Measurements from ENCODE around the gene DEXI.
"Not testable (repeated sequence)": the region's sequence is repeated elsewhere in the genome, so short reads cannot be mapped to it uniquely, and the experiment has no call there.

Gene DEXI

DNA sequence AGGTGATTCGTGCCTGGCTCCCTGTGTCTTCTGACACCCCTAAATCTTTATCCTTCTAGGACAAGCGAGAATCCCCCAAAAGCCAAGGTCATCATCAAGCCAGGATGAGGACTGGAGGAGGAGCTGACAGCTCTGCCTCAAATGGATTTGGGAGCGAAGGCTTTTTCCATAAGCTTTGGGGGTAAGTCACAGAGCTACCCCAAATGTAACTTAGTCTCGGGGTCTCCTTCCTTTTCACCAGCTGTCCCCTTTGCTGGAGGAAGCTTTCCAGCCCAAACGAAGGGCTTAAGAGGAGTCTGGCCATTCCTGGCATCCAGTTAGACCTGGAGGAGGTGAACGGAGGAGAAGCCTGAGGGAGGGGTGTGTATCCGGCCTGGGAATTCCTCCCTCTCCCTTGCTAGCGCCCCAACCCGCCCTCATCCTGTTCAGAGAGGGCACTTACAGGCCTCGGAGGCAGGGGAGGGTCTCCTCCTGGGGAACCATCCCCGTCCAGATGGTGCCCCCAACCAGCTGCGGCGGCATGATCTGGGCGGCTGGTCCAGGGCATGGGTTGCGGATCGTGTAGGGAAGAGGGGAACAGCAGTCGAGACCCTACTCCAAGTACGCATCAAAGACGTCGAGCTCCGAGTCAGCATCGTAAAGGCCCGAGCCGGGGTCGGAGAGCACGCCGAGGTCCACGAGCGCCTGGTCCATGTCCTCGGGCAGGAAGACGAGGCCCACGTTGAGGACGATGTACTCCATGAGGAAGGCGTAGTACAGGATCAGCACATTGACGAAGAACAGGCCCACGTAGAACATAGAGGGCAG, 938 bp downstream of the DEXI start:
- no peak for DNase-seq

DNA sequence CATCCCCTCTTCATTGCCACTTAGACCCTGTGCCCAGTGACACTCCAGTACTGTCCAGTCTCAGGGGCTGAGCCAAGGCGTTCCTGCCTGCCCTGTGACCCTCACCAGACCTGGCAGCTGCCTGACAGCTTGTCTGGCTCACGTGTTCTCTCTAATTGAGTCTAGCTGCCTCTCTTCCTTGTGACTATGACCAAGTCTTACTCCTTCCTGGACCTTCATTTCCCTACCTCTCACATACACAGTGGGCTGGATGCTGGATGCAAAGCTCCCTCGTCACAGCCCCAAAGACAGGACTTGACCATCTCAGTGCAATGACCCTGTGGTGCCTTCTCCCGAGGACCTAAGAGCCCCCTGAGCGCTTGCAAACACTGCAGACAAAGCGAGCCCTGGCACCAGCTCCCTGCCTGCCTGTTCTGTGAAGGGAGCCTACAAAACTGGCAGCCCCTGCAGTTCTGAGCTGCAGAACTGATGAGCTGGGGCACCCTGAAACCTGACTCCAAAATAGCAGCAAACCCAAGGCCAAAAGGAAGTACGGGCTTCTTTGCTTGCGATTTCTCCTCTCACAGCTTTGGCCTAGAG, 1.7 kb downstream of the DEXI start:
- no peak for DNase-seq

GRCh38 chr16:10939649-10940234, 2.5 kb downstream of the DEXI start:
- no peak for DNase-seq

DNA sequence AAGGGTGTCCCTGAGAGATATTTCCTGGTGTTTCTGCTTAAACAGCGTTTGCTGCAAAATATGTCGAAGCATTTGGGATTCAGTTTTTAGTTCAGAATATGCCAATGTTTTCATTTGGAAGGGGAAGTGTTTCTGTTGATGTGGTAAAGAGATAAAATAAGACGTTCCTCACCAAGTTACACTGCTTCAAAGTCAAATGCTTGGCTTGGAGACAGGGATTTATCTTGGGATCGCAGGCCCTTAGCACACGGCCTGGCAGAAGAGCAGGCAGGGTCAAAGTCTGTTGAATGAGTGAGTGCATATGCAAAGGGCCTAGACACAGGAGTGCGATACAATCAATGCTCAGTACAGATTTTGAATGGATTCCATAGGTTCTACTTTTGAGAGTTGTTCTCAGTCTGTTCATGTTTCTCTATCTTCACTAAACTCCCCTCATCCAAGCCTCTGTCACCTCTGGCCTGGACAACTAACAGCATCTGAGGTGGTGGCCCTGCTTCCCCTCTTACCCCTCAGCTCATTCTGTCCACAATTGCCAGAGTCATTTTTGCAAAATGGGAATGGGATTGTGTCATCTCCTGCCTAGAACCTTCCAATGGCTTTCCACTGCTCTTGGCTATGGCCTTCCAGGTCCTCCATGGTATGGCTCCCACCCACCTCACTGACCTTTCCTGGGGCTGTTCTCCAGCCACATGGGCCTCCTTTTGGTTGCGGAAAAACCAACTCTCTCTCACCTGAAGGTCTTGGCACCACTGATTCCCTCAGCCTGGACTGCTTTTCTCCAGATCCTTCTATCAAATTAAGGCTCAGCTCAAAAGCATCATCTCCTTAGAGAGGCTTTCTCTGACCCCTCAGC, 3.2 kb downstream of the DEXI start:
- no peak for DNase-seq

- no peak for DNase-seq
These were observed 3.9 kb downstream of the DEXI start for GRCh38 chr16:10938321-10938720.

GRCh38 chr16:10937068-10937859, 5.0 kb downstream of the DEXI start:
- no peak for DNase-seq

DNA sequence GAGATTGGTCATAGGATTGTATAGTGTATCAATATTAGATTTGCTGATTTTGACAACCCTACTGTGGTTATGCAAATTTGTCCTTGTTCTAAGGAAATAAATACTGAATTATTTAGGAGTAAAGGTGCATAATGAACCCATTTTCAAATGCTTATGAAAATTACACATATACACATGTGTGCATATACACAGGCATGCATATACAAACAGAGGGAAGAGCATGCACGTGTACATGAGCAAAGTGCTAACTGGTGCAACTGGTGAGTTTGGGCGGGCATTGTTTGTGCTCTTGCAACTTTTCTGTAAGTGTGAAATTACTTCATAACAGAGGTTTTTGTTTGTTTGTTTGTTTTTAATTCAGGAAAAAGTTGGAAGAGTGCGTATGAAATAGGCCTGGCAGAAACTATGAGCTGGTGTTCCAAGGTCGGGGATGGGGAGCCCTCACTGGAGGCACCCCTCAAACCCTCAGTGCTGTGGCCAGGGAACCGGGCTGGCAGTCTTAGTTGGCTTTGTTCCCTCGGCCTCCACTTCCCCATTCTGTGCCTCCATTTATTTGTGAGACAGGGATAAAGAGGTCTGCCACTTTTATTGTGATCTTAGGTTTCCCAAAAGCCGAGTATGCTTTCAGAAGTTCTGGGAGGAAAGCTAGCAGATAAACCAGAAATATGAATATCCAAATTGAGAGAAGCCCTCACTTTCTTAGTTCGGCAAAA, 5.8 kb downstream of the DEXI start:
- DNase-seq = no peak

- no peak for DNase-seq
These were observed 6.9 kb downstream of the DEXI start for GRCh38 chr16:10935226-10935915.

GRCh38 chr16:10934325-10935107, 7.8 kb downstream of the DEXI start:
- DNase-seq = no peak

DNA sequence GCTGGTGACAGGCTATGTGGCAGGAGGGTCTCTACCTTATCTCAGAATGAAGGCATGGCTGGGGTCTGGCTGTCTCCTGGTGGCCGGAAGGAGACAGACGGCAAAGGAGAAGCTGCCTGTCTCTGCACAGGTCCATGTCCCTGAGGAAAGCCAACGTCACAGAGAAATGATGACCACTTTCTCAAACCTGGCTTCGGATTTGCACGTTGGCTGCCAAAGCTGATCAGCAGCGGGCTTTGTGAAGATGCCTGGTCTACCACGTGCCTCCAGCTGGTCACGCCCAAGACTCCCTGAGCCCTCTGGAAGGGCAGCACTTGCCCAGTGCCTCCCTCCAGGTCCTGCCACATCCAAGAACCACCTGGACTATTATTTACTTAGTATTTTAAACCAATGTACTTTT, 8.4 kb downstream of the DEXI start:
- DNase-seq = no peak

DNA sequence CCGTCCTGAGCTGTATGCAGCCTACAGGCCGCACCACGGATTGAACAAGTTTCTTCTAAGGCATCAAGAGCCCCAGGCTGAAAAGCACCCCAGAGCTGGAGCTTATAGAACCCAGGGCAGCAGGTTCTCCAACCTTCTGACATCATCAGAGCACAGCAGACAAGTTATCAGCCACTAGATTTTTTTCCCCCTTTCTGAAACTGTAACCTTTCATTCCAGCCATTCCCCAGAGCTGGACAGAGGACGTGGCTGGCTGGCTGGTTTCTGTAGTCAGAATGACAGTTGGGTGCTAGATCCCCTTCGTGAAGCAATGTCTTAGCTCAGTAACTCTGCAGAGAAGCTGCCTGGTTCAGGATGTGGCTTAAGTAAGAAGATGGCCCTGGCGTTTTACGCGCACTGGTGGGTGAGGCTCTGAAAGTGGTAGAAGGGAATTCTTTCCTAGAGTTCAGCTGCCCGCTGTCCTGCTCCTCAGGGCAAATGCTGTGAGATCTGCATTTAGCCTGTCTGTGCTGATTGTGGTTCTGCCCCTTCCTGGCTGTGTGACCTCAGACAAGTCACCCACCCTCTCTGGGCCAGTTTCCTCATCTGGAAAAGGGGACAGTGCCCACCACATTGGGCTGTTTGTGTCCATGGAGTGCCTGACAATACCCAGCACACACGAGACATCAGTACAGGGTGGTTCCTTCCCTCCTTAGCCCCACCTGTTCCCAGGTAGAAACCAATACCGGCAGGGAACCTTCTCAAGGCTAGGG, 9.1 kb downstream of the DEXI start:
- no peak for DNase-seq

DNA sequence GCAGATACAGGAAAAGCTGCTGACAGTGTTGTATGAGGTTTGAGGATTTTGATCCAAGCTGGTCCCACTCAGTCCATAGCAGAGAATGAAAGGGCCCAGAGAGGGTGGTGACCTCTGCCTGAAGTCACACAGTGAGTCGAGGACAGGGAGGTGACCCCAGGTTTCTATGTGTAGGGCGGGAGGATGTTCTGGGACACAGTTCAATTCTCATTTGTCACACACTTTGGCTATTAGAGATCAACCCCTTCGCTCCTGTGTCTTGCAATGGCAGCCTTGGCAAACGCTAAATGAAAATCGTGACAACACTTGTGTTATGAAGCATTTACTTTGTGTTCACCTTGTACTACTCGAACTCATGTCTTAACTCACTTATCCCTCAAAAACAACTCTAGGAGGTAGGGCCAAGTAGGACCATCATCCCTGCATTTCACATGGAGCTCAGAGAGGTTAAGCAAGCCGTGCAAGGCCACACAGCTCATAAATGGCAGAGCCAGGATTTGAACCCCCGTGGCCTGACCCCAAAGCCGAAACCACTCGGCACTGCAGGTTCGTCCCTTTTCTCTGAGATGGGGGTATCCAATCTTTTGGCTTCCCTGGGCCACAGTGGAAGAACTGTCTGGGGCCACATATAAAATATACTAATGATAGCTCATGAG, 10.2 kb downstream of the DEXI start:
- DNase-seq = no peak

GRCh38 chr16:10931134-10931533, 11.1 kb downstream of the DEXI start:
- DNase-seq = no peak

DNA sequence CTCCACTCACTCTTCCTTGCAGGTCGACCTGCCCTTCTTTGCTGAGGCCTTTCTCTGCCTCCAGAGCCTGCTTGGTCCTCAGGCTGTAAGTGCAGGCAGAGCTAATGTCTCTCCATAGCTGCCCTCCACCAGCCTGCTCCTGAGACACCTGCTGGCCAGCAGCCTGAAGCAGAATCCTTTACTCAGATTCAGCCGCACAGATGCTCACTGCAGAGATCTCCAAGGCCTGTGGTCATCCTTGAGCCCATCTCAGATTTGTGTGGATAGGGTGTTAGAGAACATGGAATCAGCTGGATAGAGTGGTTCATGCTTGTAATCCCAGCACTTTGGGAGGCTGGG, 11.5 kb downstream of the DEXI start:
- no peak for DNase-seq

DNA sequence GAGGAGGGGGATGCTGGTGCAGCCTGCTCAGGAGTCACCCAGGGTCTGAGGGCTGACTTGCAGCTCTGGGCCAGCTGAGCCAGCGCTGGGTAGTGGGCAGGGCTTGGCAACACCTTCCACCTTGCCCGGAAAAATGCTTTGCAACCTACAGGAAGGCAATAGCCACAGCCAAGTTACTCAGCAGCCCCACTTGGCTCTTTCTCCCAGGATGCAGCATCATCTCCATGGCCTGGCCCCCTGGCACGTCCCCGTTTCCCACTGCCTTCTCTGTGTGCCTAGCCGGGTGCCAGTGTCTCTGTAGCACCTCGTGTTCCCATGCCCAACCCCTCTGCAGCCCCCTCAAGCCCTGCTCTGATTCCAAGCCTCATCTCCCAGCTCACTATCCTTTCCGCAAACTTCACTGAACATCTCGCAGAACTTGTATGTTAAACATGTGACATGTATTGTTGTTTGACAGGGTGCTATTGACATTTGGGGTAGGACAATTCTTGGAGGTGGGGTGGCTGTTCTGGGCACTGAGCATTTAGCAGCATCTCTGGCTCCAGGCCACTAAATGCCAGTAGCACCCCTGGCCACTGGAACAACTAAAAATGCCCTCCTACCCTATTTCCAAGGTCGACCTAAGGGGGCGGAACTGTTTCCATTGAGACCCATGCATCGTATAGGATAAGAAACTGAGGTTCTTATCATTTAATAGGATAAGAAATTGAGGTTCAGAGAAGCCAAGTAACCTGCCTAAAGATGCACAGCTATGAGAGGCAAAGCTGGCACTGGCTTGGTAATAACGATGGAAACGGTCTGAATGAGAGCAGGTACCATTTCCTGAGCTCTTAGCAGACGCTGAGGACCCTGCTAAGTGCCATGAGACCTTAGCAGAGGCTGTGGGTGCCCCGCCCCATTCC, 12.2 kb downstream of the DEXI start:
- DNase-seq = no peak

- not testable (repeated sequence) for DNase-seq
These were observed 13.2 kb downstream of the DEXI start for GRCh38 chr16:10929097-10929496.

DNA sequence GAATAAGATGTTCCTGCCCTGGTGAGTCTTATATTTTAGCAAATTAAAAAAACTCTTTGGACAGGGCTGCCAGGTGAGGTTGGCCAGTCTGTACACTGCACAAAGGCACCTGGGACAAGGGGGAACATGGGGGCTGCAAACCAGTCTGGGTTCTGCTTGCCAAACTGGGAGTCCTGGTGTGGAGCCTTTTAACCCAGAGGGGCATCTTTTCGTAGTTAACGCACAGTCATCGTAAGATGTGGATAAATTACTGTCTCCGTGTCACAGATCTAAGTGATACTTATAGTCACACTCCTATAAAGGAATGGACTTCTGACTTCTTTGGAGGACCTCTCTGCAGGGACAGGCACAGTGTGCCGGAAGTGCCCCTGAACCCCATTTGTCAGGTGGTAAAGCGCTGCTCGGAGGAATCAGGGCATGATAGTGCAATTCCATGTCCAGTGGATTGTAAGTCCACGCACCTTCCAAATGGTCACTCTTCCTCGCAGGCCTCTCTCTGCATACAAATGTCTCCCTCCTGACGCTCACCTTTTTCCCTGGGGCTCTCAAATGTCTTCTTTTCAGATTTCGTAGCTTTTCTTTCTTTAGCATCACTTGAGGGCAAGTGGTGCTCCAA, 14.7 kb downstream of the DEXI start:
- DNase-seq = no peak

Measured in fibroblast of skin of back (primary cell).